ENCODE data around the gene CAPN10. TPM values are rescaled to one million over a fixed set of nuclear protein-coding genes. Genes with fewer than 3 reads are reported as not detected.

CAPN10 gene
- total and polyA plus RNA-seq, 2 donors (not counting 3 experiments of a cell fraction or from before 2014, with no cell fraction given), result 25.2 to 39.9 TPM

DNA sequence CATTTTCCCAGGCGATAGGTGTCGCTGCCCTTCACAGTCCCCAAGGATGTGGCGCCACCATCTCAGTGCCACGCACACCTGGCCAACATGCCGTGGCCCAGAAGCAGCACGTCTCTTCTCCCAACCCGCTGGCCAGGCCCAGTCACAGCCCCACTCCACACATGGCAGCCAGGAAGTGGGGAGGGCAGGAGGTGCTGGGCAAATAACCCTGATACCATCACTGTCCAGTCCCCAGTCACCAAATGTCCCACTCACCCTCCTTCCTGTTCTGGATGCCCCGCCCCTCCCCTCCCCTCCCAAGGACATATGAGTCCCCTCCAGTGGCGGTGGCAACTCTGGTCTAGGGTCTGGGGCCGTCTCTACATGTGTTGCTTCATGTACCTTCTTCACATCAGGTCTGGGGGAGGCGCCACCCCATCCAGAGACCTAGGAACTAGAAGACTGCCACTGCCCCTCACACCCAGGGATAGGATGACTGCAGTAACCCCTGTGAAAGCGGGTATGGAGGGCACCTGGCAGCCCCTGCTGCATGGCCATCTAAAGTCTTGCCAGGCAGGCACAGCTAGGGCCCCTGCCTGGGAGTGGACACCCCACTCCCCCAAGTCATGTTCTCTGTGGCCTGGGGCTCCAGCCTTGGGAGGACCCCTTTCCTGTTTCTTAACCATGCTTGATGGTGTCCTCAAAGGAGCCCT, 7.3 kb upstream of the CAPN10 start:
- Histone ChIP-seq H3K9me1 (replicated peaks; ENCODE audit: control insufficient read depth, extremely low read depth, insufficient read depth, low read length) (no peaks in the 10 kb centered on the region), H3K27ac (ENCODE audit: insufficient read depth, low read depth, low read length) (no peak overlapping the region), H3K4me3 (replicated peaks in 1 of 3; ENCODE audit: insufficient read depth in 1 of 3, low read depth in 1 of 3, low read length in 3 of 3) (no peak overlapping the region), H3K36me3 (ENCODE audit: control insufficient read depth in 2 of 2, extremely low read depth in 1 of 2, insufficient read depth in 2 of 2, low read length in 2 of 2) (peaks cover 0 to 27% of the 10 kb centered on the region in 2 experiments), H3K4me1 (ENCODE audit: control insufficient read depth, extremely low read depth, insufficient read depth, low read length) (no peaks in the 10 kb centered on the region), H2AFZ (ENCODE audit: low read depth, low read length) (no peak overlapping the region), H3K27me3 (ENCODE audit: control insufficient read depth in 2 of 2, insufficient read depth in 2 of 2, low read length in 2 of 2) (no peaks in the 10 kb centered on the region), H4K20me1 (replicated peaks; ENCODE audit: control insufficient read depth, extremely low read depth, insufficient read depth, low read length) (no peaks in the 10 kb centered on the region), H3K9me3 (replicated peaks; ENCODE audit: control insufficient read depth, insufficient read depth, low read length) (no peaks in the 10 kb centered on the region), H3K9ac (replicated peaks; ENCODE audit: extremely low read depth, insufficient read depth, low read length) (no peak overlapping the region), H3K4me2 (ENCODE audit: insufficient read depth, low read length) (no peak overlapping the region), H3K79me2 (ENCODE audit: control insufficient read depth, insufficient read depth, low read length) (peaks cover 8% of the 10 kb centered on the region)
- POLR2A ChIA-PET, result no interaction called here
- no TSS peak for BruUV-seq (replicated peaks)
- no peak for TF ChIP-seq JUN (IDR thresholded peaks at IDR 0.05; ENCODE audit: borderline replicate concordance, insufficient read depth, insufficient read length, low read depth)
- no peak for TF ChIP-seq FOS (IDR thresholded peaks at IDR 0.05; ENCODE audit: borderline replicate concordance, insufficient read depth, low read length)
- no peak for TF ChIP-seq EZH2 (IDR thresholded peaks at IDR 0.05; ENCODE audit: borderline replicate concordance, low read depth, low read length, severe bottlenecking)
- no peak for TF ChIP-seq MYC (IDR thresholded peaks at IDR 0.05; ENCODE audit: low read depth, low read length)
- TF ChIP-seq POLR2AphosphoS5 (IDR thresholded peaks at IDR 0.05; ENCODE audit: insufficient read depth, low read depth, low read length), result no peak
- TF ChIP-seq GATA2 (IDR thresholded peaks at IDR 0.05; ENCODE audit: insufficient read depth, insufficient read length, low read depth, low read length), result no peak
- TF ChIP-seq, protein P1, sequence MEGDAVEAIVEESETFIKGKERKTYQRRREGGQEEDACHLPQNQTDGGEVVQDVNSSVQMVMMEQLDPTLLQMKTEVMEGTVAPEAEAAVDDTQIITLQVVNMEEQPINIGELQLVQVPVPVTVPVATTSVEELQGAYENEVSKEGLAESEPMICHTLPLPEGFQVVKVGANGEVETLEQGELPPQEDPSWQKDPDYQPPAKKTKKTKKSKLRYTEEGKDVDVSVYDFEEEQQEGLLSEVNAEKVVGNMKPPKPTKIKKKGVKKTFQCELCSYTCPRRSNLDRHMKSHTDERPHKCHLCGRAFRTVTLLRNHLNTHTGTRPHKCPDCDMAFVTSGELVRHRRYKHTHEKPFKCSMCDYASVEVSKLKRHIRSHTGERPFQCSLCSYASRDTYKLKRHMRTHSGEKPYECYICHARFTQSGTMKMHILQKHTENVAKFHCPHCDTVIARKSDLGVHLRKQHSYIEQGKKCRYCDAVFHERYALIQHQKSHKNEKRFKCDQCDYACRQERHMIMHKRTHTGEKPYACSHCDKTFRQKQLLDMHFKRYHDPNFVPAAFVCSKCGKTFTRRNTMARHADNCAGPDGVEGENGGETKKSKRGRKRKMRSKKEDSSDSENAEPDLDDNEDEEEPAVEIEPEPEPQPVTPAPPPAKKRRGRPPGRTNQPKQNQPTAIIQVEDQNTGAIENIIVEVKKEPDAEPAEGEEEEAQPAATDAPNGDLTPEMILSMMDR (IDR thresholded peaks at IDR 0.05; ENCODE audit: extremely low read depth in 1 of 2, insufficient read depth in 1 of 2, low read depth in 1 of 2, low read length in 2 of 2), result no peak
- no peak for TF ChIP-seq POLR2A (IDR thresholded peaks at IDR 0.05; ENCODE audit: low read depth, low read length)
- TF ChIP-seq, protein P2, sequence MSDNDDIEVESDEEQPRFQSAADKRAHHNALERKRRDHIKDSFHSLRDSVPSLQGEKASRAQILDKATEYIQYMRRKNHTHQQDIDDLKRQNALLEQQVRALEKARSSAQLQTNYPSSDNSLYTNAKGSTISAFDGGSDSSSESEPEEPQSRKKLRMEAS (IDR thresholded peaks at IDR 0.05; ENCODE audit: insufficient read depth, insufficient read length), result no peak
- dilution Hi-C loops (cut with MboI; ENCODE audit: extremely low pct_ligation_motif_present, low sequenced_read_pairs), result no loop called here
- intact Hi-C loops (cut with micrococcal nuclease), result no loop called here
- CTCF ChIA-PET, result interaction anchor here (1.6 kb wide), 1 partner anchor 11 kb away, joined by 3 read pairs; the partner anchor contains the start of gene RNPEPL1
- FAIRE-seq (no peak), DNase-seq (ENCODE audit: low read depth, low spot score) (no peak)

Measured in endothelial cell of umbilical vein (primary cell).